SK-N-MC (cell line): ENCODE data around the gene FOXN4.

Experiments used
- EZH2 ChIP-seq: fragments of 200-600 bp; sonication (generic); IDR thresholded peaks from one replicate; pipeline ENCODE4 v1.6.1; 2017; ENCODE audit warnings: antibody characterized with exemption
- FOXP2 ChIP-seq: optimal IDR thresholded peaks from 2 replicates; pipeline ENCODE3; 2011; ENCODE audit warnings: mild to moderate bottlenecking, moderate library complexity; ENCODE audit not compliant: insufficient read depth; ENCODE audit errors: extremely low read length, control extremely low read depth
- POLR2AphosphoS5 ChIP-seq: IDR thresholded peaks from 2 replicates; pipeline ENCODE4 v1.6.1; 2012; ENCODE audit warnings: mild to moderate bottlenecking, low read depth, low read length, borderline replicate concordance

- TF ChIP-seq FOXP2 (no peak), EZH2 (no peak), POLR2AphosphoS5 (no peak)
Measured at GRCh38 chr12:109239179-109239578, 69.9 kb downstream of the FOXN4 start.
